Skin of body (tissue), 2 donors: ENCODE results near the gene SH3BP5. TPM values are rescaled to one million over a fixed set of nuclear protein-coding genes. Genes with fewer than 3 reads are reported as not detected.
A peak's percentile ranks its signal among the peaks of the same experiment; 100 is the strongest.
"Not testable (repeated sequence)": the region's sequence is repeated elsewhere in the genome, so short reads cannot be mapped to it uniquely, and the experiment has no call there.

Experiments used
- DNase-seq: peaks from one replicate; lab custom pipeline; 2025; lab: John Stamatoyannopoulos, UW
- total RNA-seq: library from RNA; depleted of rRNA; stranded (reverse); fragments of >200 nt; gene quantifications from one replicate; pipeline ENCODE4 v1.2.3, GENCODE V29; 2014

SH3BP5 gene, protein sequence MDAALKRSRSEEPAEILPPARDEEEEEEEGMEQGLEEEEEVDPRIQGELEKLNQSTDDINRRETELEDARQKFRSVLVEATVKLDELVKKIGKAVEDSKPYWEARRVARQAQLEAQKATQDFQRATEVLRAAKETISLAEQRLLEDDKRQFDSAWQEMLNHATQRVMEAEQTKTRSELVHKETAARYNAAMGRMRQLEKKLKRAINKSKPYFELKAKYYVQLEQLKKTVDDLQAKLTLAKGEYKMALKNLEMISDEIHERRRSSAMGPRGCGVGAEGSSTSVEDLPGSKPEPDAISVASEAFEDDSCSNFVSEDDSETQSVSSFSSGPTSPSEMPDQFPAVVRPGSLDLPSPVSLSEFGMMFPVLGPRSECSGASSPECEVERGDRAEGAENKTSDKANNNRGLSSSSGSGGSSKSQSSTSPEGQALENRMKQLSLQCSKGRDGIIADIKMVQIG
- 44.2 TPM for total RNA-seq

- peak; percentile 47 for DNase-seq
Observed at GRCh38 chr3:15332405-15333098, at the start of gene SH3BP5. Gene SH3BP5 (minus strand): TSS chr3:15332586. CDS start chr3:15332408, 178 bp downstream.

GRCh38 chr3:15380980-15381890 is 48.8 kb upstream of the SH3BP5 start:
- DNase-seq = no peak

GRCh38 chr3:15377961-15378791 is 45.8 kb upstream of the SH3BP5 start:
- DNase-seq = peak; percentile 93

DNA sequence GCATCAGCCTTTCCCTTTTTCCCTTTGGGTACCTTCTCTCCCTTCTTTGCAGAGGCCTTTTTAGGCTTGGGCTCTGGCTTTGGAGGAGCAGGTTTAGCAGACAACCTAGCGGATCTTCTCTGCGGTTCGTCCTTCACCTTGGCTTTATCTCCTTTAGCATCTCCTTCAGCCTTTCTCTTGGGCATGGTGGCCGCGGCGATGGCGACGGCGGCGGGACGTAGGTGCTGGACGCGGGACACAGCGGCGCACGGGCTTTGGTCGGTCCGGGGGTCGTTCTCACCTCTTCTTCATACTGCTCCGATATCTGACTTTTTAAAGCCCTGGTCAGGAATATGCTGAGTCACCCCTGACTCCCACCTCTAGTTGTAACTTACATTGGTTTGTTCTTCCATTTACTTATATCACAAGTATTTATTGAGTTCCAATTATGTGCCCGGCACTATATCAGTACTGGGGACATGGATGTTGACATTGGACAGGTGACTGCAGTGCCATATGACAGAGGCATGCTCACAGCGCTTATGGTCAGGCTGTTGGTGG is 43.1 kb upstream of the SH3BP5 start:
- no peak for DNase-seq

DNA sequence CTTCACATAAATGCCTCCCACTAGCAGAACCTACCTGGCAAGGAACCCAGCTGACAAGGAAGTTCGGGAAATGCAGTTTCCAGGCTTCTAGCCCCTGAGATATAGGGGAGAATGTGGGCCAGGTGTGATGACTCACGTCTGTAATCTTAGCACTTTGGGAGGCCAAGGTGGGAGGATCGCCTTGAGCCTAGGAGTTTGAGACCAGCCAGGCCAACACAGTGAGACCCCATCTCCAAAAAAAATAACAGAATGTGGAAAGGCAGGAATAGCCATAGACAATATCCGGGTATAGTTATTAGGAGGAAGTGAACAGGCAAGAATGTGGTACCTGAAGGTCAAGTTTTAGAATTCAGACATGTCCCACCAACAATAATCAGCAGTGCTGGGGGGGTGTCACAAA is 40.5 kb upstream of the SH3BP5 start:
- DNase-seq = no peak

GRCh38 chr3:15368561-15369135 is 36.3 kb upstream of the SH3BP5 start:
- DNase-seq = no peak

DNA sequence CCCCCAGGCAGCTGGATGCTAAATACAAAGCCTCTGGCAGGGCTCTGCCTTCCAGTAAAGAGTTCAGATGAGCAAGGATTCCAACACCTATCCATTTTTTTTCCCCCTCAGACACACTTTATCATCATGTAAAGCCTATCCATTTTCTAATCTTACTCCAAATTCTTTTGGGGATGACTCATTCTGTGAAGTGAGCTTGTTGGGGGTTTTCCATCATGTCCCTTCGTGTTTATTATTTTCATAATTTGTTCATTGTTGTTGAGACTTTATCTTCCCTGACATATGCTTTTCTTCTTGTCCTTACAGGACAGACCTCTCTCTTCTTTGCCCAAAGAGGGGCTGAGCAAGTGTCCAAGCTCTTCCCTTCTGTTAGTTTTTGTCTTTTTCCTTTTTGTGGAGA is 34.7 kb upstream of the SH3BP5 start:
- DNase-seq = no peak

DNA sequence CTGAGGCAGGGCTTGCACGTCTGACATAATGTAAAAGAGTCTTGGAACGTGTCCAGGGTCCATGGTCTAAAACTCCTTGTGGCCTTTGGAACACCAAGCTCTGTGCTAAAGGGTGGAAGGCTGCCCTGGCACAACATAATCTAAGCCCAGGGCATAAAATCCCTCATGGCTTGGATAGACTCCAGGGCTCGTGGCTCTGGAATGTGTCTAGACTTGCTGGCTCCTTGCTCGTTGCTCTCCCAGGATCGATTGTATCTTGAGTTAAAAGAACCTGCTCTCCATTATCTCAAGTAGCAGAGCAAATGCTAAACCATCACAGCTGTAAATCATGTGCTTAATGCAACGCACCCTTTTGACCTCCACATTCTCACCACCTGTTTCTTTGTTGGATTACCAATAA is 31.7 kb upstream of the SH3BP5 start:
- DNase-seq = not testable (repeated sequence)

GRCh38 chr3:15361494-15362214 is 29.3 kb upstream of the SH3BP5 start:
- no peak for DNase-seq

- DNase-seq = peak; percentile 57
Observed at GRCh38 chr3:15360788-15361493, 28.6 kb upstream of the SH3BP5 start.

DNA sequence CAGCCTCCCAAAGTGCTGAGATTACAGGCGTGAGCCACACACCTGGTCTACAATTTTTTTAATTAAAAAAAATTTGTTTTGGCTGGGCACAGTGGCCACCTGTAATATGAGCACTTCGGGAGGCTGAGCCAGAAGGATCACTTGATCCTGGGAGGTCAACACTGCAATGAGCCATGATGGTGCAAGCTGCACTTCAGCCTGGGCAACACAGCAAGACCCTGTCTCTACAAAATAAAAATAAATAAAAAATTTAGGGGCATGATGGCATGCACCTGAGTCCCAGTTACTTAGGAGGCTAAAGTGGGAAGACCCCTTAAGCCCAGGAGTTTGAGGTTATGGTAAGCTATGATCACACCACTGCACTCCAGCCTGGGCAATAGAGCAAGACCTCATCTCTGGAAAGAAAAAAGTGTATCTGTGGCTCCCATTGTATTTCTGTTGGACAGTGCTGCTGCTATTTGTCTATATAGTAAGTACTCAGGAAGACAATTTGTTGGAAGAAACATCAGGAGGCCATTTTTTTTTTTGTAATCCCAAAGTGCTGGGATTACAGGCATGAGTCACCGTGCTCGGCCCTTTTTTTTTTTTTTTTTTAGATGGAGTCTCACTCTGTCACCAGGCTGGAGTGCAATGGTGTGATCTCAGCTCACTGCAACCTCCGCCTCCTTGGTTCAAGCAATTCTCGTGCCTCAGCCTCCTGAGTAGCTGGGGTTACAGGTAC is 27.5 kb upstream of the SH3BP5 start:
- no peak for DNase-seq

- not testable (repeated sequence) for DNase-seq
Observed at GRCh38 chr3:15356651-15357061, 24.3 kb upstream of the SH3BP5 start.

DNA sequence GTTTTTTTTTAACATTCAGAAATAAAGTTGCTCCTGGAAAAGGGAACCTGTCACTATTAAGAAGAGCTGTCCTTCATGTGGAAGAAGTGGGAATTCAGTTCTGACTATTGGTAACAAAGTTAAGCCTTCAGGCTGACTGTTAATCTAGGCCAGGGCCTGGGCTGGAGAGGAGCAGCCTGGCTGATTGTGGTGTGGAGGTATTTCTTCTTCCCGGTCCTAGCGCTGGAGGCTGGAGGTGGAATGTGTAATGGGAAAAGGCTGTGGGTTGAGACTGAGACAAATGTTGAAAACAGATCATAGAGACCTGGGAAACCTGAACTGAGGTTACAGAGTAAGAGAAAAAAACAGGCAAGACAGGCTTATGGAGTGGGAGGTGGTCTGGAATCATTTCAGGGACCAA is 23.8 kb upstream of the SH3BP5 start:
- no peak for DNase-seq

- DNase-seq = no peak
Observed at GRCh38 chr3:15355086-15355485, 22.7 kb upstream of the SH3BP5 start.

GRCh38 chr3:15354485-15354884 is 22.1 kb upstream of the SH3BP5 start:
- no peak for DNase-seq

- no peak for DNase-seq
Observed at GRCh38 chr3:15350141-15350540, 17.8 kb upstream of the SH3BP5 start.

DNA sequence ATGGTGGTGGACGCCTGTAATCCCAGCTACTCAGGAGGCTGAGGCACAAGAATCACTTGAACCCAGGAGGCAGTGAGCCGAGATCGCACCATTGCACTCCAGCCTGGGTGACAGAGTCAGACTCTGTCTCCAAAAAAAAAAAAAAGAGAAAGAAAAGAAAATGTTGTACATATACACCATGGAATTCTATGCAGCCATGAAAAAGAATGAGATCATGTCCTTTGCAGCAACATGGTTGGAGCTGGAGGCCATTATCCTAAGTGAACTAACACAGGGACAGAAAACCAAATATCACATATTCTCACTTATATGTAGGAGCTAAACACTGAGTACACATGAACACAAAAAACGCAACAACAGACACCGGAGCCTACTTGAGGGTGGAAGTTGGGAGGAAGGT is 17.1 kb upstream of the SH3BP5 start:
- DNase-seq = not testable (repeated sequence)

DNA sequence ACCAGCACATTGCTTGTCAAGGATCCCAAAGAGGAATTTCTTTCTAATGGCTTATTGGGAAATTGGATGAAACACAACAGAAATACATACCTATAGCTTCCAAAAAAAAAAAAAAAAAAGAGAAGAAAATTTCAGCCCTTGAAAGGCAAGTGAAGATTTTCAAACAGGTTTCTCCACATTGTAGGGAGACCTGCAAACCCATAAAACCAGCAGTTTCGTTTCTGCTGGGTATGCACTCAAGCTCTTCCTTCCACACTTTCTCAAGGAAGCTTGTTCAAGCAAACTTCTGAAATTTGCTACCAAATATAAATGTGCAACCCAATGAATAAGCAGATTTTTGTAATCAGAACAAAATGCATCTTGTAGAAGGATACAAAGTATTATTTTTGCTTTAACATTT is 15.9 kb upstream of the SH3BP5 start:
- DNase-seq = no peak
